HG03521 (cell line): ENCODE measurements around the gene RAVER2.

Source experiments
- ATAC-seq: cut with Tn5 transposase; IDR thresholded peaks from one replicate; pipeline ENCODE4 v1.9.1; 2021; ENCODE audit warnings: mild to moderate bottlenecking, moderate library complexity; ENCODE audit not compliant: unreplicated experiment

RAVER2 gene

GRCh38 chr1:64873576-64873975, 128.7 kb downstream of the RAVER2 start:
- ATAC-seq: no peak

GRCh38 chr1:64874666-64875065, 129.8 kb downstream of the RAVER2 start:
- ATAC-seq: no peak

- no peak for ATAC-seq
Observed at GRCh38 chr1:64875101-64875500, 130.2 kb downstream of the RAVER2 start.

GRCh38 chr1:64875606-64876005, 130.7 kb downstream of the RAVER2 start:
- ATAC-seq: no peak

GRCh38 chr1:64877151-64877550, 132.3 kb downstream of the RAVER2 start:
- no peak for ATAC-seq

GRCh38 chr1:64877598-64877997, 132.7 kb downstream of the RAVER2 start:
- no peak for ATAC-seq

- ATAC-seq: no peak
Observed at GRCh38 chr1:64878090-64878489, 133.2 kb downstream of the RAVER2 start.

GRCh38 chr1:64878931-64879611, 134.2 kb downstream of the RAVER2 start:
- no peak for ATAC-seq

- no peak for ATAC-seq
Observed at GRCh38 chr1:64880449-64880848, 135.6 kb downstream of the RAVER2 start.

- no peak for ATAC-seq
Observed at GRCh38 chr1:64881281-64881680, 136.4 kb downstream of the RAVER2 start.
